Activated CD8-positive, alpha-beta memory T cell treated with anti-CD3 and anti-CD28 coated beads, Interleukin-2, amount 50 U/mL, for 4 hours (primary cell): ENCODE results near the gene SLFNL1.

Experiments used
- DNase-seq: peaks from one replicate; pipeline ENCODE4 v3.0.0-alpha.2; 2020

Gene SLFNL1

DNA sequence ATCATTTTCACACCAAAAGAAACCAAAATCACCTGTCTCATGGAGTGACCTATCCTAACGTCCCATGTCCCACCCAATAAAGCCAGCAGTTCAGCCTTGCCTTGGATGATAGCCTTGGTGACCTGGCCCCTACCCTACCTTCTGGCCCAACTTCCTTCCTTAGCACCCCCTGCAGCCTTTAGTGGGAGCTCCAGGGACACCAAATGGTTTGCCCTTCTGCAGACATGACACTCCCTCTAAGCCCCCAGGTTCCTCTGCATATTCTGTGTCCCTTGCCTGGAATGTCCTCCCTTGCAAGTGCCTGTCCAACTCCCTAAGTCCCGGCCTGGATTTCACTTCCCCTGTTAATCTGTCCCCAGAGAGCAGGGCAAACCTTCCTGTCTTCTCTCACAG lies 2.2 kb downstream of the SLFNL1 start:
- DNase-seq, result no peak

DNA sequence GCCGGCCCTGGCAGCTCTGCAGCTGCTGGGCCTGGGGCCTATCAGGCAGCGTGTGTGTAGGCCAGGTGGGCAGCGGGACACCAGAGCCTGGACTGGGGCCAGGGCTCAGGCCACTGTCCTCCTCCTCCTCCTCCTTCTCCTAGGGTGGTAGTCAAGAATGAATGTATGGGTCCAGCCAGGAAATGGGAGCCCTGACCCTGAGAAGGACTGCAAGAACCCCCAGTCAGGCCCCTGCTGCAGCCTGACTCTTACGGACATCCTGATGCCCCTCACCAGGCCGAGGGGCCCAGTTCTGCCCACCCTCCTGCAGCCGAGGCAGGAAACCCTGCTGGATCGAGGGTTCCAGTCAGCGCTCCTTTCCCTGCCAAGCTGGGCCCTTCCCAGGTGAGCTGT lies 3.5 kb downstream of the SLFNL1 start:
- no peak for DNase-seq

DNA sequence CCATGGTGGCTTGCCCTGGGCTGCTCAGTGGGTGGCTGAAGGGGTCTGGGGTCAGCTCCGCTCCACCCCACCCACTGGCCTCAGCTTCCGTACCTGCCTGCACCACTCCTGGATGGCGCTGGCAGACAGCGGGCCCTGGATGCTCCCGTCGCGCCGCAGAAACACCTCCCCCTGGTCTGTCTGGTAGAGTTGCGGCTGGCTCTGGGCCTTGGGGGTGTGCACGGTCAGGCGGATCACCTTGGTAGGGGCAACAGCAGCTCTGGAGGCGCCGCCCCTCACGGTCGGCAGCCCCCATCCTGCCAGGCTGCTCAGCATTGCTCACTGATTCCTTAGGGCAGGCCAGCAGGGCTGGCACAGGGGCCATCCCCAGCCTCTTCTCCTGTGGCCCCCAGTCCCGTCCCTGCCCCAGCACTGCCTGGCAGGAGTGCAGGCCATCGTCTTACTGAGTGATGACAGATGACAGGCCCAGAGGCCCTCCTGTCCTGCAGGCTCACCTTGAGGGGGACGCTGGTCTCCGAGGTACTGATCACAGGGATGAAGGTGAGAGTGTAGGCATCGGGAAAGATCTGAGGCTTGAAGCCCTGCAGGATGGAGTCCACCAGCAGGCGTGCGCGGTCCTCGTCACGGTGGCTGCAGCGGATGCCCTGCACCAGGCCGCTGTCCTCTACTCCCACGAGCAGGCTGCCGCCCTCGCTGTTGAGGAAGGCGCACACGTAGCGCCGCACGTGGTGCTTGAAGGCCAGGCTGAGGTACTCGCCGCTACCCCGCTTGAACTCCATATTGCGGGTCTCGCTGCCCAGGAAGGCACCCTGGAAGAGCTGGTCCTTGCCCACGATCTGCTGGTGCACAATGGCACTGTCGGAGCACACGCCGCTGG lies 4.1 kb downstream of the SLFNL1 start:
- no peak for DNase-seq

DNA sequence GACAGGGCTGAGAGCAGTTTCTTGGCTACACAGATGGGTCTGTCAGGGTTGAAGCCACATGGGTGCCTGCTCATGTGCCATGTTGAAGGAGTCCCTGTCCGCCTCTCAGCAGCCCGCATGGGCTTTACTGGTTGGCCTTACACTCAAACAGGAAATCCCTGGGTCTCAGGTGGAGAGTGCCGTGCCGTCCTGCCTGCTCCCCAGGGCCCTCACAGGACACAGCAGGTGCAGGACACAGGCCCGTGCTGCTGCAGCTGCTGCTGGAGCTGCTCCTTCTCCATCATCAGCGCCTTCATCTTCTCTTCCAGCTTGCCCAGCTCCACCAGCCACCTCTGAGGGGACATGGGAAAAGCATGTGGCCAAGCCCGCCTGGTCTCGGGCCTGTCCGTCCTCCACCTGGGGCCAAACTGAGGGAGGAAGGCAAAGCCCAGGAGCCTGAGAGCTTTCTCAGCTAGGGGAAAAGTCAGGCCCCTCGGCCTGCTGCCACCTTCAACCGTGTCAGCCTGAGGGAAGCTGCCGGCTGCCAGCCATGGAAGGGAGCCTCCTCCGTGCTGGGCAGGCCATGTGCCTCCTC lies 5.5 kb downstream of the SLFNL1 start:
- no peak for DNase-seq

DNA sequence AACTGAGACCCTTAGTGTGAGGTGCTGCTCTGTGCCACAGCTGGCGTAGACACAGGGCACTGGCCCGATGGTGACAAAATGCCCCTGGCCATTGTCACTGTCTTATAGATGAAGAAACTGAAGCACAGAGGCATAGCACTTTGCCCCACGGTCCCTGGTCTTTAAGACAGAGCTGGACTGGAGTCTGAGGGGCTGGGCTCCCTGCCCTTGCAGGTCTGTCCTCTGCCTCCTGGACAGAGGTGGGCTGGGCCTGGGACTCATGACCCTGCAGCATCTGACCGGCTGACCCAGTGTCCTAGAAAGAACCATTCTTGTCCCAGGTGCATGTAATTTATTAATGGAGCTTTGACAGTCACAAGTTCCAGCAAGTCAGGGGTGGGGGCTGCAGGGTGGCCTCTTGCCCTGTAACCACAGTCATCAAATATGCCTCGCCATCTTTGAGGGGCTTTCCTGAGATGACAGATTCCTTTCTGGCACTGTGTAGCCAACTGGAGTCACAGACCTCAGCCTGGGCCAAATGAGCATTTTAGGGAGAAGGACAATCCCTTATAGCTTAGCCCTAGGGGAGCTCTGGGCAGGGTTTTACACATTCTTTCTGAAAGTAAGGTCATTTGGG lies 6.1 kb downstream of the SLFNL1 start:
- no peak for DNase-seq

DNA sequence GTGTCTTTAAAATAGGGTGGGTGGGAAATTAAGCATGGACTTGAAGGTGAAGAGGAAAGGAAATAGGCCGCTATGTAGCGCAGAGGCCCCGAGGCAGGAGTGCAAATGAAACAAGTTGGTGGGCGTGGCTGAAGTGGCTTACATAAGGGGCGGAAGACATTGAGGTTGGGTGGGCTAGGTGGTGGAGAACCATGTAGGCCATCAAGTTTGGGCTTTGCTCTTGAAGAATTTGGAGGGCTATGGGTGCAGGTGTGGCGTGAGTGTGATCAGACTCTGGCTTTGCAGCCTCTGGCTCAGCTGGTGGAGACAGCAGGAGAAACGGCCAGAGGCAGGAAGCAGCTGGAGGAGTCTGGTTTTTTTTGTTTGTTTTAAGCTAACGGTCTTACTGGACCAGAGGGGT lies 6.7 kb downstream of the SLFNL1 start:
- DNase-seq, result no peak

DNA sequence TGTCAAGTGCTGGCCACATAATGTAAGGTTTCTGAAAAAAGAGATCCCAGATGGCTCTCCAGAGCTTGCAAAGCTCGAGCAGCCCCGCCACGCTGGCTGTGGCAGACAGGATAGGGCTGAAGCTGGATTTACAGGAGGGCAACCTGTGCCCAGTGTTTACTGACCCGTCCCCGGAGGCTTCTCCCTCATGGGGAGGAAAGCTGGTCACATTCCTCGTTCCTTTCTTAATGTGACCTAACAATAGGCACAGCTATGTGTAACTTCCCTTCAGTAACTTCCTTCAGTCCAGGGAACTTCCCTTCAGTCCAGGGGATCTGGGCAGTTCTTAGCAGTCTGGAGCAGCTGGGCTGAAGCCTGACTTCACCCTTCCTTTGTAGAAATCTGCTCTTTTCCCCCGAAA lies 7.7 kb downstream of the SLFNL1 start:
- DNase-seq, result no peak

DNA sequence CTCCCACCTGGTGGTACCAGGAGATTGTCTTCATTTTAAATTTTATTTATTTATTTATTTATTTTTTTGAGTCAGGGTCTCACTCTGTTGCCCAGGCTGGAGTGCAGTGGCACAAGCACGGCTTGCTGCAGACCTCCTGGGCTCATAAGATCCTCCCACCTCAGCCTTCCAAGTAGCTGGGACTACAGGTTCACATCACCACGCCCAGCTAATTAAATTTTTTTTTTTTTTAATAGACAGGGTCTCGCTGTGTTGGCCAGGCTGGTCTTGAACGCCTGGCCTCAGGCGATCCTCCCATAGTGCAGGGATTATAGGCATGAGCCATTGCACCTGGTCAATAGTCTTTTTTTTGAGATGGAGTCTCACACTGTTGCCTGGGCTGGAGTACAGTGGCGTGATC lies 8.5 kb downstream of the SLFNL1 start:
- DNase-seq, result no peak

DNA sequence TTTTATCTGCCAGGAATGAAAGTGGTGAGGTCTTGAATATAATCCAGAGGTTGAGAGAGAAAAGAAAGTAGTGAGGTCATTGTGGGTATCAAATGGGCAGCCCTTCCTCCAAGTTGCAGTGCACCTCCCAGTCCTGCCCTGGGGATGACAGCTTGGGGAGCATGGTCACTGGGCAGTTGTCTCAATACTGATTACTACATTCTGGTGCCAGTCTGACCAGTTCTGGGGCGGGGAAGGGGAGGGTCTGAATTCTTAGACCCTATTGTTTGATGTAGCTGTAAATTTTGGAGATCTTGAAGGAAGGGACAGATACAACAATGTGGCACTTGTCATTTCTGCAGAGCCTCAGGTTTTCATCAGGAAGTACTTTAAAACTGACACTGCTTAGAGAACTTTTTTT lies 11.2 kb downstream of the SLFNL1 start:
- no peak for DNase-seq

DNA sequence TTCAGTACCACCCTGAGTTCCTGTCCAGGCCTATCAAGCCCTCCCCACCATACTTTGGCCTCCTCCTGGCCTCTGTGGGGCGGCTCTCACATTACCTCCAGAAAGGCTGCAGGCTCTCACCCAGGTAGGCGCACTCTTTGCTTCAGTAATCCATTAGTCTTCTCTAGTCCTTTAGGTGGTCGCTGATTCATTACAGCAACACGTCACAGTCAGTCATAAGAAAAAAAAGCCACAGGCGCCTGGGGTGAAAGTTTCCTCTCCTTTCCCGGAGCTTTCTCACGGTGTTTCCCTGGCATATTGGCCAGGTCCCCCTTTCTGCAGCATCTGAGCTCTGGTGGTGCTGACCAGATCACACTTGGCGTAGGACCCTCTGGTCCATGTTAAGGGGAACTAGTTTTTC lies 12.1 kb downstream of the SLFNL1 start:
- no peak for DNase-seq

DNA sequence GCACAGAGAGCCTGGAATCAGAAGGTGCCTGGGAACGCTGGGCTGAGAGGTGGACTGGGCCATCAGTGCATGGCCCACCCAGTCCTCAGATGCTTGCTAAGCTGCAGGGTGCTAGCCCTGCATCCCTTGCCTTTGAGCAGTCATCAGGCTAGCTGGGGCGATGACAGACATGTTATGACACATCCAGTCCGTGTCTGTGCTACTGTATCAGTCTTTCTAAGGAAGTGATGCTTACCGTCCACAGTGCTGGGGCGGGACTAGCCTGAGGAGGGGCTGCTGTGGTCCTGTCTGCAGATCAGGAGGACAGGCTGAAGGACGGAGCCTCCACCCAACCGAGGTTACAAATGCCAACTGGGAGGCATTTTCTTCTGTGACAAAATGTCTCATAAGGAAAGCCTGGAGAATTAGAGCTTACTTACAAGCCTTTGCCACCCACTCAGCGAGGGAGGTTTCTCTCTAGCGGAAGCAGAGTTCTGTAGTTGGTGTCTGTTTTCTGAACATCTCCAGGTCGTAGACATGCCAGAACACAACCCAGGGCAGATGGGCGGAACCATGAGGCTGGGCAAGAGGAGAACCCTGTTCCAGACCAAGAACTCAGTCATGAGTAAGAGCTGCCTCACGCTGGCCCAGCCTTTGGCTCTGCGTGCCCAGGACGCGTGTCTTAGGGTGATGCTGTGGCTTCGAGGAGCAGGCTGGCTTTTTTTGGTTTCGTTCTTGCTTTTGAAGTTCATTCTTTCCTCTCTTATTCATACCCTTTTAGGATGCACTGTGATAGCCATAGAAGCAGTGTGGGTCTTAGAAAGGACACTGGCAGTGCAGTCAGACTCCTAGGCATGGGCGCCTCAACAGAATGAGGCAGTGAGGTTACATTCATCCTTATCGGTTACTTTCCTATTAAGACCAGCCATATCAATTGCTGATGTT lies 14.3 kb downstream of the SLFNL1 start:
- no peak for DNase-seq

DNA sequence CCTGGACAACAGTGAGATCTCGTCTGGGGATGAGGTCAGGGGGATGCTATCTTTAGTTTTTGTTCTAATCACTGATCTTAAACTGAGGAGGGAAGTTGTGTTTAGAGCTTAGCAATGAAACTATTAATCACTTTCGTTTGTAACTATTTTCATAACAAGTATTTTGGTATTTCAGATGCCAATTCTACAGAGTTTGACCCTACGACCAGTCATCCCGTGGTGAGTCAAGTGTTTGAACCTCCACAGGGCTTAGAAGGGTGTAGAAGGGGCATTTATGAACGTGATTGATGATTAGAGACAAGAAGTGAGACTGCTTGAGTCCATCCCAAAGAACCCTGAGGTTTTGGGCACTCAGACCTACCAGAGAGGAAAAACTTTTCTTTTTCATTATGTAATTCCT lies 15.6 kb downstream of the SLFNL1 start:
- DNase-seq, result no peak

DNA sequence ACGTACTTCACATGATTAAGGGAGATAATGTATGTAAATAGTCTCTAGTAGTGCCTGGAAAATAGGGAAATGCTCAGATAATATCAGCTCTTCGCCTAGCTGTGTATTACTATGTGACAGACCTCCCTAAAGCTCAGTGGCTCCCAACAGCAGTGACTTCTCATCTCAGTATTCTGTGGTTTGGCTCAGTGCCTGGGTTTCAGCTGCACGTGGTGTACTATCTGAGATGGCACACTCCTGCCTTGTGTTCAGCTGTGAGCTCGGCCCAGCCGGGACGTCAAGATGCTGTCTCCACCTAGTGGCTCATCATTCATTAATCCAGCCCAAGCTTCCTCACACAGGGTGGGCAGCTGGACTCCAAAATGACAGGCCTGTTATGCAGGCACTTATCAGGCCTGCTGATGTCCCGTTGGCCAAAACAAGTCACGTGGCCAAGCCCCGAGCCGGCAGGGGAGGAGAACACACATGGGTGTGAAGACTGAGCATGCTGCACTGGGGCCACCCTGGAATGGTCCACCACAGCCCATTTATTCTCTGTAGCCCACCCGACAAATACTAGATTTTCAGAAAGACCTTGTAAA lies 17.8 kb downstream of the SLFNL1 start:
- peak; percentile 85 for DNase-seq

DNA sequence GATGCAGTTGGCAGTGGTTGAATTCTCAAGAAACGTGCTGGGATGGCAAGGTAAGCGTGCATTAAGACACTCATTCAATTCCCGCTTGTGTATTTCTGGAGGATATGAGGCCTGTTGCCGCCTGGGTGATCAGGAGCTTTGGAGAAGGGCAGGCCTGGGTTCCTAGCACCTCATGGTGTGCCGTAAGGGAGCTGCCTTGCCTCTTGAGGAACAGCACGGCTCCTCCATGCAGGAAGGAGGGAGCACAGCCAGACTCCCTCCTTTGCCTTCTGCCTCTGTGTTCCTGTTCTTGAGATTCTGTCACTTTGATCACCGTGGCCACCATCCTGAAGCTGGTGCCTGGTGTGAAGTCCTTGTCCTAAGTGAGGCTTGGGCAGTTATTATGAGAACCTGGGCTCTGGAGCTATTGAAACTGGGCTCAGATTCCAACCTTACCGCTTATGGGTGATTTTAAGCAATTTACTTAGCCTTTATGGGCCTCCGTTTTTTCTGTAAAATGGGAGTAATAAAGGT lies 18.3 kb downstream of the SLFNL1 start:
- no peak for DNase-seq

DNA sequence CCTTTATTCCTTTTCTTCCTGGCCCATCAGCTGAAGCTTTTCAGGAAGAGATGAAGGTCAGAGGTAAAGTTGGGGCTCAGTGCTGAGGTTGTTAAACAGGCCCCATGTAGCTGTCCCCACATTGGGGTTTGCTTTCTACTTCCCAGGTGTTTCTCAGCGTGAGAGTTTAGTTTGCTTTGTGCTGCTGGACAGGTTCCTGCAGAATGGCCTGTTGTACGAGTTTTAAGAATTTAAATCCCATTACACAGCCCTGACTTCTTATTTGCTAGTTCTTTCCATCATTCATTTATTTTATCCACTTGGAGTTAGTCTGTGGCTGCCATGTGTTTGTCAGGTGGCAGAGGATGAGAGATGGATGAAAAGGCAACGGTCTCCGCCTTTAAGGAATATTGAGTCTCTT lies 22.9 kb downstream of the SLFNL1 start:
- no peak for DNase-seq

DNA sequence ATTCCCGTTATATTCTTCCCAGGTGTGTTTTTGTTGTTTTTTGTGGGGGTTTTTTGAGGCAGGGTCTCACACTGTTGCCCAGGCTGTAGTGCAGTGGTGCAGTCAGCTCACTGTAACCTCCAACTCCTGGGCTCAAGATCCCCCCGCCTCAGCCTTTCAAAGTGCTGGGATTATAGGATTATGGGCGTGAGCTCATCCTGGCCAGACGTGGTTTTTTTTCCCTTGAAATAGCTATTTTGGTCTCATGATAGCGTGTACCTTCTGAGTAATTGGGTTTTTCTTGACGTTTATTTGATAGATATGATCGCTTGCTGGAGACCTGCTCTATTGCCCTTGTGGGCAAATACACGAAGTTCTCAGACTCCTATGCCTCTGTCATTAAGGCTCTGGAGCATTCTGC lies 24.4 kb downstream of the SLFNL1 start:
- DNase-seq, result no peak

DNA sequence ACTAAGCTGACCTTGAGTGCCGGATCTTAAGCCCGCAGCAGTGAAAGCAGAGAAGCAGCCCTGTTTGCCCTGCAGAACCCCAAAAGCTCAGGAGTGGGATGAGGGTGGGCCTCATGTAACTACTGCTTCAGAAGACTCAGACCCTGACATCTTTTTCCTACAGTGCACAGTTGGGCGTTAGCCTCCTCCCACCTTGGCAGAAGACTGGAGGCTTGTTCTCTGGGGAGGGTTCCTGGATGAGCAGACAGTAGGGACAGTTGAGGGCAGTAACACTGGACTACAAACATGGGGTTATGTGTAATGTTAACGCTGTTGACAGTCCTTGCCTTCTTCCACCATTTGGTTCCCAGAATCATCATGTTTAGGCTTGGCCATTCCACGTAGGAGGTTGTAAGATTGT lies 32.5 kb downstream of the SLFNL1 start:
- DNase-seq, result no peak

DNA sequence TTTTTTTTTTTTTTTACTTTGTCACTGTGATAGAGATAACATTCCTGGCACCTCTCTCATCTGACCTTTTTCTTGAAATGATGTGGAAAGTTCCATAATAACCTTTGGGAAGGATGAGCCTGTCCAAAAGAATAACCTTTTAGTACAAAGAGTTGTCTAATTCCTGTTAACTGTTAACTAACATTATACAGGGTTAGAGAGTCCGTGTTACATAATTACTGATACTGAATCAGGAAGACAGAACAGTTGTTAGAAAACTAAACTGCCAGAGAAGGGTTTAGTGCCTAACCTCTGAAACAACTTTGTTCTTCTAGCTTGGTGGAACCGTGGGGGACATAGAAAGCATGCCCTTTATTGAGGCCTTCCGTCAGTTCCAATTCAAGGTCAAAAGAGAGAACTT lies 33.2 kb downstream of the SLFNL1 start:
- DNase-seq, result no peak

DNA sequence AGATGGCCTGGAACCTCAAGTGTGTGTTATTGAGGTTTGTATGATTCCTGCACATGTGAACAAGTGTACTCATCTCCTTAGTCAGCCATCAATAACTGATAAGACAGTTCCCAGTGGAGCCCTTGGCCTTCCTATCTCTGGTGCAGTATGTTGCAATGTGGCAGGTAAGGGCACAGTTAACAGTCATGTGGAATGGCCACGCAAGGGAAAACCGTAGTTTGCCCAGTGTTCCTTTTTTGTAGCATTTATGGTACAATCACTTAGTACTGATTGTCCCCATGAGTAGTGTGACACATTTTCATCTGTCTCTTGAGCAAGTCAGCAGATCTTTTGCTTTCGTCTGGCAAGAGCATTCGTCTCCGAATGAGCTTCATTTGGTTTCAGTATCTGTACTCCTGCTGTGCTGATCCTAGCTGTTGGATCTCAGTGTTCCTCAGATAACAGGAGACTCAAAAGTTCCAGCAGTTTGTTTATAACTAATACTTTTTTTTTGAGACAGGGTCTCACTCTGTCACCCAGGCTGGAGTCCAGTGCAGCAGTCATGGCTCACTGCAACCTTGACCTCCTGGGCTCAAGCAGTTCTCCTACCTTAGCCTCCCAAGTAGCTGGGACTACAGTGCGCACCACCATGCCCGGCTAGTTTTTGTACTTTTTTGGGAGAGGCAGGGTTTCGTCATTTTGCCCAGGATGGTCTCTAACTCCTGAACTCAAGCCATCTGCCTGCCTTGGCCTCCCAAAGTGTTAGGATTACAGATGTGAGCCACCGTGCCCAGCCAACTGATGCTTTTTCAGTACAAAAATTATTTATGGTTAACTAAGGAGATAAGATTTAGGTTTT lies 33.9 kb downstream of the SLFNL1 start:
- DNase-seq, result no peak

DNA sequence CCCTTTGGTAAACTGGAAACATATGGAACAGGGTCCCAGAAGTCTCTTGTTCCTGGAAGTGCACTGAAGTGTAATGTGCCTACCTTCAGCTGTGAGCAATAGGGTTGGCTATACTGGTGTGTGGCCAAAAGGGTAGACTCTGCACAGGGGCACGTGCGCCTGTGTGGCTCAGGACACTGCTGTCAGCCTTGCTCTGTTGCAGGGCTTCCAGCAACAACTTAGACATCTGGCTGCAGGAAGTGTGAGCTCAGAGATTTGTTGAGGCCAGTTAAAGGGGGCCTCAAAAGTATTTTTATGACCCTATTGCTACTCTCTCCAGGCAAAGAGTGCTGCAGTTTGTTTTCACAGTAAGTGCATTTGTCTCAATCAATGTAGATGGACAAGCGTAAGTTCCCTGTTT lies 34.6 kb downstream of the SLFNL1 start:
- no peak for DNase-seq

DNA sequence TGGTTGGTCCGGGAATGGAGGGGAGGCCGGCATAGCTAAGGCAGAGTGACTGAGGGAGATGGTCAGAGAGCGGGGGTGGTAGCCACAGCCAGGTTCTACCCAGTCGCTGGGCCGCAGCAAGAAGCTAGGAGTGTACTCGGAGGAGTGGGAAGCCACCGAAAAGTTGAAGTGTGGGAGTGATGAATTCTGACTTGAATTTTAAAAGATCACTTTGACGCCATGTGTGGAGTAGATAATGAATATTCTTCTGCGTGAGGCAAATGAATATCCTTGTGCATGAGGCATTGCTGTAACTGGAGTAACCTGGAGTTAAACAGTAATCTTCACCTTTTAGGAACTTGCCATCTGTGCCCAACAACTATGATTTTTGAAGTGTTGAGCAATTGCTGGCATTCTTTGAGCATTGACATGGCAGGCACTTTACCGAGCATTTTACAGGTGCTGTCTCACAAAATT lies 35.2 kb downstream of the SLFNL1 start:
- no peak for DNase-seq

DNA sequence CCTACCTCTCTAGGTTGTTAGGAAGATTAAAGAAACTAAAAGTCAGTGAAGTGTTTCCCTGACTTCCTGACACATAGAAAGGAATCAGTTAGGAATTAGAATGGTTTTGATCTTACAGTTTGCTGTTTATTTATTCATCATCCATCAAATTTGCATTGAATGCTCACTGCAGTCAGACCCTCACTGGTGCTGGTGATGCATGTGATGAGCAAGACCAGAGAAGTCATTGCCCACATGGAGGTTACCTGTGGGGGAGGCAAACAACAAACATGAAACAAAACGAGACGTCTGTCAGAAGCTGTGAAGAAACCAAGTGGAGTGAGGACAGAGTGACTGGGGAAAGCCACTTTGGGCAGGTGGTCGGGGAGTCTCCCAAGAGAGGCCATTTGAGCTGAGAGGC lies 35.6 kb downstream of the SLFNL1 start:
- no peak for DNase-seq
